HG02642 (cell line): ENCODE data around the gene CCDC34.
"Not testable (repeated sequence)": the region's sequence is repeated elsewhere in the genome, so short reads cannot be mapped to it uniquely, and the experiment has no call there.

Experiments
- ATAC-seq: cut with Tn5 transposase; IDR thresholded peaks from one replicate; pipeline ENCODE4 v1.9.1; 2021; ENCODE audit warnings: mild to moderate bottlenecking; ENCODE audit not compliant: unreplicated experiment, poor library complexity

Gene CCDC34

DNA sequence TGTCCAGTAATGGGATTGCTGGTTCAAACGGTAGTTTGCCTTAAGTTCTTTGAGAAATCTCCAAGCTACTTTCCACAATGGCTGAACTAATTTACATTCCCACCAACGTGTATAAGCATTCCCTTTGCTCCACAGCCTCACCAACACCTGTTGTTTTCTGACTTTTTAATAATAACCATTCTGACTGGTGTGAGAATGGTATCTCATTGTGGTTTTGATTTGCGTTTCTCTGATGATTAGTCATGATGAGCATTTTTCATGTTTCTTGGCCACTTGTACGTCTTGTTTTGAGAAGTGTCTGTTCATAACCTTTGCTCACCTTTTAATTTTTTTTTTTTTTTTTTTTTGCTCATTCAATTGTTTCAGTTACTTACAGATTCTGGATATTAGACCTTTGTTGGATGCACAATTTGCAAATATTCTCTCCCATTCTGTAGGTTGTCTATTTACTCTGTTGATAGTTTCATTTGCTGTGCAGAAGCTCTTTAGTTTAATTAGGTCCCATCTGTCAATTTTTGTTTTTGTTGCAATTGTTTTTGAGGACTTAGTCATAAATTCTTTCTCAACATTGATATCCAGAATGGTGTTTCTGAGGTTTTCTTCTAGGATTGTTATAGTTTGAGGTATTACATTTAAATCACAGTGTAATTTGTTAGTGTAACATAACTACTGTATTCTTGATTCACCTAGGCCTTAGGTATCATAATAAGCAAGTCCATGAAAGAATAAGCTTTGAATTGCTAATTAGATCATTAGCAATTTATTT is 33.0 kb downstream of the CCDC34 start:
- no peak for ATAC-seq

DNA sequence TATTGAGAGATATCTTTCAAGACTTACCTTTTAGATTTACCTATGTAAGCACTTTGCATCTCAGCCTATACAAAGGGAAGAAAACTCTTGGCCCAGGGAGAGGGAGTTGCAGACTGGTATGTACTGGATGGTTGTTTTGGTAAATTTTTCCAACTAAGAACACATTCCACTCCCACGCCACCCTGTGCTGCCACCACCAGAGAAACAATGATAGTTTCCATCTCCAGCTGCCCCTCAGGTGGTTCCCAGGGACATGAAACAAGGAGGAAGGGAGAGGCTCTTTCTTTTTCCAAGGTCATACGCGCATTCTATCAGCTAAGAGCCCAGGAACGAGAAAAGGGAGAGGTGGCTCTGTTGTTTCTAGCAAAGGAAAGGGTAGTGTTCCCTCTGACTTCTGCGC is 34.4 kb downstream of the CCDC34 start:
- no peak for ATAC-seq

DNA sequence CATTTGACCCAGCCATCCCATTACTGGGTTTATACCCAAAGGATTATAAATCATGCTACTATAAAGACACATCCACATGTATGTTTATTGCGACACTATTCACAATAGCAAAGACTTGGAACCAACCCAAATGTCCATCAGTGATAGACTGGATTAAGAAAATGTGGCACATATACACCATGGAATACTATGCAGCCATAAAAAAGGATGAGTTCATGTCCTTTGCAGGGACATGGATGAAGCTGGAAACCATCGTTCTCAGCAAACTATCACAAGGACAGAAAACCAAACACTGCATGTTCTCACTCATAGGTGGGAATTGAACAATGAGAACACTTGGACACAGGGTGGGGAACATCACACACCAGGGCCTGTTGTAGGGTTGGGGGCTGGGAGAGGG is 36.0 kb downstream of the CCDC34 start:
- ATAC-seq = not testable (repeated sequence)

DNA sequence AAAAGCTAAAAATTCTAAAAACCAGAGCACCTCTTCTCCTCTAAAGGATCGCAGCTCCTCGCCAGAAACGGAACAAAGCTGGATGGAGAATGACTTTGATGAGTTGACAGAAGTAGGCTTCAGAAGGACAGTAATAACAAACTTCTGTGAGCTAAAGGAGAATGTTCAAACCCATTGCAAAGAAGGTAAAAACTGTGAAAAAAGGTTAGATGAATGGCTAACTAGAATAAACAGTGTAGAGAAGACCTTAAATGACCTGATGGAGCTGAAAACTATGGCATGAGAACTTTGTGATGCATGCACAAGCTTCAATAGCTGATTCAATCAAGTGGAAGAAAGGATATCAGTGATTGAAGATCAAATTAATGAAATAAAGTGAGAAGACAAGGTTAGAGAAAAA is 40.8 kb downstream of the CCDC34 start:
- ATAC-seq = not testable (repeated sequence)

DNA sequence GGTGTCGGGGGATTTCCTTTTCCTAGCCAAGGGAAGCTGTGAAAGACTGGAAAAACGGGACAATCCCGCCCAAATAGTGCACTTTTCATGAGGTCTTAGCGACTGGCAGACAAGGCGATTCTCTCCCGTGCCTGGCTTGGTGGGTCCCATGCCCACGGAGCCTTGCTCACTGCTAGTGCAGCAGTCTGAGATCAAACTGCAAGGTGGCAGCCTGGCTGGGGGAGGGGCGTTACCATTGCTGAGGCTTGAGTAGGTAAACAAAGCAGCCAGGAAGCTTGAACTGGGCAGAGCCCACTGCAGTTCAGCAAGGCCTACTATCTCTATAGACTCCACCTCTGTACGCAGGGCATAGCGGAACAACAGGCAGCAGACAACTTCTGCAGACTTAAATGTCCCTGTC is 41.7 kb downstream of the CCDC34 start:
- ATAC-seq = not testable (repeated sequence)

DNA sequence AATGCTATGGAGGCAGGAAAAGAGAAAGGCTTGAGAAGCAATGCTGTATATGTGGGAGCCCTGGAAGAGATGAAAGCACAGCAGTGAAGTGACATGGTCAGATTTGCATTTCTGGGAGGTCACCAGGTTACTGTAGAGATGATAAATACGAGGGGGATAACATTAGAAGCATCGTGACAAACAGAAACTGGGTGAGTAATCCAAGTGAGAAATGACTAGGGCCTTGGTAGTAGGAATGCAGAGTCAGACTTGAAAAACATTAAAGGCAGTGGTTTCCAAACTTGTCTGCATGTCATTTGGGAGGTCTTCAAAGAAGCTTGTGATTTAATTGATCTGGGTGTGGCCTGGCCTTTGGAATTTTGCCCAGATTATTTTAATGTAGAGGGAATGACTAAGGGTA is 43.9 kb downstream of the CCDC34 start:
- ATAC-seq = peak; percentile 99

DNA sequence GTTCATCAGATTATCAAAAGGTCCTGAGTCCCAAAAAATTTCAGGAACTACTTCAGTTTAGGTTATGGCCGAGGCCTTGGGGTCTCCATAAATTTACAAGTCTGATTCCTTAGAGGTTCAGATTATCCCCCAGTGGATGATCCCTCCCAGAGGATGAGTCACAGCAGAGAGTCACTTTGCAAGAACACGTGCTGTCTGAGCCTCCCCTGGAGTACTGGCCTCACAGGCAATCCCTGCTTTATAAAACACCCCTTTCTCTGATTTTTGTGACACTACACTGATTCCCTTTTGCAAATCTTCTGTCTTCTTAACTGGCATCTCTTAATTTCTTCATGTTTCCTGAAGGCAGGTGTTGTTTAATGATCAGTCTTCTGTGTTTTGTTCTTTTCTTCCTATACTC is 45.3 kb downstream of the CCDC34 start:
- ATAC-seq = no peak

DNA sequence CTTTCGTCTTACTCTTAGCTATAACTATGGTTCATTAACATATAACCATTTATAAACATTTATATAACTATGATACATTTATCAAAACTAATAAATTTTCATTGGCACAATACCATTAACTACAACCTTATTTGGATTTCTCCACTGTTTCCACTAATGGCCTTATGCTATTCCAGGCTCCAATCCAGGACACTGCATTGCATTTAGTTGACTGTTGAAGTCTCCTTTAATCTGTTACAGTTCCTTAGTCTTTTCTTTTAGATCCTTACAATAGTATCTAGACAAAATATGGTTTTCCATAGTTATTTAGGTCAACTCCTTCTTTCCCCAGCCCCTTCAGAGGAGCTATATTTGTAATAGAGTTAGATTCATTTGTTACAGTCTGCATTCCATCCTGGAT is 47.2 kb downstream of the CCDC34 start:
- no peak for ATAC-seq

DNA sequence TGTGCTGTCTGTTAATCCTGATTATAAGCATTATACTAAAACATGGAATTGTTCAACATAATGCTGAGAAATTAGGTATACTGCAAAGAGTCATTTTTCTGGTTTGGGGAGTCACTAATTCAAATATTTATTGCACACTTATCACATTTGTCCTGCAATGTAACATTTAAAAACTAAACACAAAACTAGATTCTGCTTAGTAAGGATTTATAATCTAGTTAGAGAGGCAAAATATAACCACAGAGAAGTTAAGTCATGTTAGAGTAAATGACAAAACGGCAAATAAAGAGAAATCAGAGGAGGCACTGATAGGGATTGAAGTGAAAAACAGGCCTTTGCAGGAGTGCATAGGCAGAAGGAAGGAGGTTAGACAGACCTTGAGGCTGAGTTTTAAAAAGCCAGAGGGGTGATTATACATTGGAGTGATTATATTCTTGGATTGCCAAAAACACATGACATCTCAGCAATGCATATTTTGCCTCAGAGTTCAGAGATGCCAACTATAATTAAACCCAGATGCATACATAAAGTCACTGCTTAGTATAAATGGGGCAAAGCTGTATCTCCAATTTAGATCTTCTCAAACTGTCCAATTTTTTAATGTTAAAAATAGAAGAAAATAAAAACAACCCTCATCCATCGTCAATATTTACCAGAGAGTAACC is 49.7 kb downstream of the CCDC34 start:
- no peak for ATAC-seq

DNA sequence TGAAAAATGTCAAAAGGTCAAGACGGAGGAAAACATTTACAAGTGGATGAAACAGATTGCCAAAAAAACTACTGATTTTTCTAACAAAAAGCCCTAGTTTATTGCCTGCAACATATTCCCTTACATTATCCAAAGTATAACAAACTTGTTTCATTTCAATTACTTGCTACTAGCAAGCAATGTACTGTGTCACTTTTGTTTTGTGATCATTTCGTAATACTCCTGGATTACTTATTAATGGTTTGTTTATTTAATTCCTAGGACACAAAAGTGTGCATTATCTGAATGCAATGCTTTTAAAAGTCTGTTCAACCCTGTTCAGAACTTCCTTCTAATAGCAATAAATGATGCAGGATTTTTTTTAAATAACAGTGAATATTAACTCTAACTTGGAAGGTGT is 50.9 kb downstream of the CCDC34 start:
- ATAC-seq = no peak

DNA sequence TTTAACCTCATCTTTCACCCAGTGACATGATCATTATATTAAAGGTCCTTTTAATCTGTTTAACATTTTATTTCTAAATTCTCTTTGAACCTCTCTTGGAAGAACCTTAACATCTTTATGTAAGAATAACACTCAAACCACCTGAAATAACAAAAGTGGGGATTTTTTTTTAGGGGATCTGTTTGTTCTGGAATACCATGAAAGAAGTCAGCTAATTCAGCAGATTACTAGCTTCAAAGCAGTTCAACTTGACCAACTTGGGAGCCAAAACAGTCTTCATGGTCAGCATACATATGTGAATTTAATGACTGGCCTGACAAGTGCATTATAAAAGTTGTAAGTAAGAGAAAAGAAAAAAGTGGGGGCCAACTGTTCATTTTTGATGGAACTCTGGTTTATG is 52.3 kb downstream of the CCDC34 start:
- ATAC-seq = no peak

DNA sequence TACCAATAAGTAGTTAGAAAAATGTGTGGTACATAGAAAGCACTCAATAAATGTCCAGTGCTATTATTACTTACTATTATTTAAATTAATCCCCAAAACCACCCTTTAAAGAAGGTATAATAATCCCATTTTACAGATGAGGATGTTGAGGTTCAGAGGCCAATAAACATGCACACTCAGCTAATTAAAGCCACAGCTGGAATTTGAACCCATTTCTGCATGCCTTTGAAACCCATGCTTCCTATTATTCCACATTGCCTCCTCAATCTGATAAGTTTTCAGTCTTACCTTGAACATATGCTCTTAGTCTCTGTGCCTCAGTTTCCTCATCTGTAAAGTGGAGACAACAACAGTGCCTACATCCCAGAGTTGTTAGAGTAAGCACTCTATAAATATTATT is 52.8 kb downstream of the CCDC34 start:
- no peak for ATAC-seq

DNA sequence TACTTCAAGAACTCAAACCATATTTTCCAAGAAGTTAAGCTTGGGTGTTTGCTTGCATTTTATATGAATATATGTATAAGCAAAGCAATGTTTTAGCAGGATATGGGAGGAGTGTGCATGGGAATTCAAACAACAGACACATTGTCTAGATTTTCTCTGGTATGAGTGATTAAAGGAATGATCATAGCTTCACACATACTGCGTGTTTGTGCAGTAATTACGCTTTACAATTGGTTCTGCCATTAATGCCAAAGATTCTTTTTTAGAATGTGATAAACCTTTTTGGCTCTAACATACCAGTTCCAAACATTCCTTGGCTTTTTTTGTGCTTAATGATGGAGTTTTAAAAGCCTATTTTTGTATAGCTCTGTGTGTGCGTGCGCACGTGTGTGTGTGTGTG is 54.0 kb downstream of the CCDC34 start:
- no peak for ATAC-seq

DNA sequence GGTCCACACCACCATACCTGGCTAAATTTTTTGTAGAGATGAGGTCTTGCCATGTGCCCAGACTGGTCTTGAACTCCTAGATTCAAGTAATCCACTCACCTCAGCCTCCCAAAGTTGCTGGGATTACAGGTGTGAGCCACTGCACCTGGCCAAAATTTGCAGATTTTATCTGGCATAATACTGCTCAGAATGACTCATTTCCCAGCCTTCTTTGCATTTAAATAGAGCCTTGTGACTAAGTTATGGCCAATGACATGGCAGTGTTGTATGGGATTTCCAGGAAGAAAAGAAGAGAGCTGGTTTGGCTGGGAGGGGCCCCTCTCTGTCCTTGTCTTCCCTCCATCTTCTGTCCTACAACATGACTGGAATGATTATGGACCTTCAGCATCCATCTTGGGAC is 55.8 kb downstream of the CCDC34 start:
- no peak for ATAC-seq

DNA sequence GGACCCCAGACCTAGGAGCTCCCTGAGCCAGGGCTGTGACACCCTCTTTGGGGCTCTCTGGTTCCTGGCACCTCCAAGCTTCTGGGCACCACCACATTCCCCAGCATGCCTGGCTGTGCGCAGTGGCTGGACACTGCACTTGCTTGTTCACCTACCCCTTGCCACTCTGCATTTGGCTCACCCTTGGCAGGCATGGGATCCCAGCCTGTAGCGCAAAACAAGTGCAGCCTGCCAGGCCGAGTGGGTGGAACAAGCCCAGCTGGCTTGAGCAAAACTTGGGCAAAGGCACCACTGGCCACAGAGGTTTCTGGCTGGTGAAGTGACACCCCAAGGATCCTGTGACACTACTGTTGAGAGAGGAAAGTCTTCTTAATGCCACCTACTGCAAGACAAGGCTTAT is 57.3 kb downstream of the CCDC34 start:
- no peak for ATAC-seq

DNA sequence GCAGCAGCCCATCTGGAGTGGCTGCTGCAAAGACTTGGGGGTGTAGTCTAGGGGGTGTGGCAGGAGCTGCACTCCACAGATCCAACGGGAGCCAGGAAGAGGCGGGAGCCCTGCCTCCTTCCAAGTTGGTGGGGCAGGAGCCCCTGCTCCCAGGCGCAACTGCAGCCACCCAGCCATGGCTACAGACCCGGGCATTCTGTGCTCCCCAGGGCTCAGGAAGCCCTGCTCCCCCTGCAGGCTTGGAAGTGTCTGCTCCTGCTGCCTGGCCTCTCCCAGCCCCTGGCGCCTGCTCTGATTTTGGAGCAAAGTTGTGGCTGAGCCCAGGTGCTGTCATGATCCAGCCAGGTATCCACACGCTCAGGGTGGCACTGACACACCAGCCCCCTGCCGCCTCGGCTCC is 58.5 kb downstream of the CCDC34 start:
- ATAC-seq = no peak

DNA sequence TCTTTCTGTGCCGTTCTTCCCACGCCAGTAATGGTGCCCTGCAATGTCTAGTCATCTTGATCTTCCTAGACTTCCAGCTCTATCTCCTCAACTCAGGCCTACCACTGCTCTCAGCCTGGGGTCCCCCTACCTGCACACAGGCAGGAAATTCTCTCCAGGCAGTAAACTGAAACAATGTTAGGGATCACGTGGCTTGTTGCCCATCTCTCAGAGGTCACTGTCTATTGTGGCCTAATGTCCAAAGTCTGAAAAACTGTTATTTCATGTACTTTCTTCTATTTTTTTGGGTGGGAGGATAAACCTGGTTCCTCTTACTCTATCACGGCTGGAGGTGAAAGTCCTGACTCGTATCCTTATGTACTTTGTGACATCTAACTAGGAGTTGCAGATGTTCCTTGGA is 59.1 kb downstream of the CCDC34 start:
- no peak for ATAC-seq

DNA sequence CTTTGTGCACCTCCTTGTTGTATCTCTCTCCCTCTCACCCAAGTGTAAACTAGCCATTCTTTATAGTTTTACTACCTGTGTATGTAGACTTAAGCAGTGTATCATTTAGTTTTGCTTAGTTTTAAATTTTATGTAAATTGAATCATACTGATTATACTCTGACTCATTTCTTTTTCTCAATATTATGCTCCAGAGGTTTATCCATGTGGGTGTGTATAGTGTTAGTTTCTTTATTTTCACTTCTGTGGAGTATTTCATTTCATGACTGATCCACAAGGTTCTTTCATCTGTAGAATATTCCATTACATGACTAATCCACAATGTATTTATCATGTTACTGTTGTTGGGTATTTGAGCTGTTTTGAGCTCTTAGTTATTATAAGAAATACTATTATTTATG is 62.0 kb downstream of the CCDC34 start:
- ATAC-seq = no peak

DNA sequence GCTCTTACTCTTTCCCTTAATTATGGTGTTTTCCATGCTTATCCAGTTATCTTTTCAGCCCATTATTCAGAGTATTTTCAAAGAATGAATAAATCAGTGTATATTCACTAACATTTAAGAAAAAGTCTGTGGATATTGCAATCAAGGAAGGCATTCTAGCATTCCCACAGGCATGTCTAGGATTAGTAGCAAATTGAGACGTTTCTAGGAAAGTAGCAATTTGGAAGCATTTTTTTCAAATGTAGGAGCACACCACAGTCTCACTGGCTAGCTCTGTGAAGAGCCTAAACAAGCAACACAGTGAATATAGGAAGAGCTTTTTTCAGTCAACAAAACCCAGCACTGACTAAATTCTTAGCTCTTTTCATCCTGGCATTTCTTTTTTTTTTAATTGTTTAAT is 65.4 kb downstream of the CCDC34 start:
- ATAC-seq = no peak

DNA sequence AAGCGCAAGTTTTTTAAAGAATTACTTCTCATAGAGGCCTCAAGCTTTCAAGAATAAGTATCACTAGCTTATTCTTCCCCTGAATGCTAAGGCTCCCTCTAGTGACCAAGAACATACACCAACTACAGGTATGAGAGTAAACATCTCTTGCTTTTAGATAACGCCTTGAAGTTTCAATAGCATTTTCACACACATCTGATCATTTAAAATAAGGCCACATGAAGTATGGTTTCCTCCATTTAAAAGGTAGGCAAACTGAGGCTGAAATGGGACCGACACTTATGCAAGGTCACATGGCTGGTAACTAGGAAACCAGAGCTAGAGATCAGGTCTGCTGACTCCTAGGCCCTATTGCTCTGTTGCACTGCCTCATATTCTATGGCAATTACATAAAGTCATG is 66.5 kb downstream of the CCDC34 start:
- ATAC-seq = no peak

DNA sequence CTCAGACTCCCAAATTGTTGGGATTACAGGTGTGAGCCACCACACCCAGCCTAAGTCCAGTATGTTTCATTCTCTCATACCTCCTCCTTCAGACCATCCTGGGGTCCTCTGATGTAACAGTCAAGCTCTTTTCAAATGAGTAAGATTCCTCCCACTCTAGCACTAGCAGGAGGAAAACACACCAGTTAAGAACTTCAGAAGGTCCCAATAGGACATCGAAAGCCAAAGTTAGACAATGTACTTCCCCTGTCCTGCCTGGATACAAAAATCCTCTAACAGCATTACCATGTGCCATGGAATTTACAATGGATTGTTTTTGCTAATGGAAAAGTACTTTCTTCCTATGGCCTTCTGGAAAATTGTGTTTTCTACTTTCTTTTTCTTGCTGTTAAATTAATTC is 67.1 kb downstream of the CCDC34 start:
- no peak for ATAC-seq

DNA sequence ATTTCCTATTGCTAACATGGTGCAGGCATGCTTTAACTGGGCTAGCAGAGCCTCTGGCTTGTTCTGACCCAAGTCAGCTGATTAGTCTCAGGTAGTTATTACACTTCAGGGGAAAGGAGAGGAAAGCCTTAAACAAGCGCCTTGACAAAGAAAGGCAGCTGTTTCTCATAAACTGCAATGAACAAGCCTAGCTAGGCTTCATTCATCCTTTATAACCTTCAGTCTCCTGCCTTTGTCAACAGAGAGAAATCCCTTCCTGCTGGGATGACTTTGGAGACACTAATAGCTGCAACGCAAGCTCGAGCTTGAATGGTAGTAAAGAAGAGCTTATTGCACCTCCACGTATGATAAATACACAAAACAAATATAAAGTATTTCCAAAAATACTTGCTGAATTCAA is 68.4 kb downstream of the CCDC34 start:
- ATAC-seq = no peak
